PC-3 (cell line): ENCODE data around the gene MBTPS2. TPM values are rescaled to one million over a fixed set of nuclear protein-coding genes. Genes with fewer than 3 reads are reported as not detected.

Experiments
- ATAC-seq: fragments of 200-7000 bp; cut with Tn5 transposase; 2 replicates; pipeline ENCODE4 v1.9.1; 2020; ENCODE audit warnings: mild to moderate bottlenecking, moderate library complexity
- BruUV-seq: library from RNA; stranded (reverse); fragments of 400-500 nt; replicated peaks from 2 replicates; lab custom pipeline; 2021; lab: Mats Ljungman, UMichigan
- CTCF ChIA-PET: fragments of 300-600 bp; sonication (Branson Sonifier 250); formaldehyde crosslinking; loops from one replicate; lab custom pipeline; 2022; ENCODE audit warnings: antibody characterized with exemption; lab: Charles Lee
- POLR2A ChIA-PET: fragments of 300-600 bp; sonication (Branson Sonifier 250); formaldehyde crosslinking; loops from one replicate; lab custom pipeline; 2022; ENCODE audit warnings: antibody characterized with exemption; ENCODE audit not compliant: unreplicated experiment; lab: Charles Lee
- DNase-seq: peaks from one replicate; pipeline ENCODE4 v3.0.0-alpha.2; 2015
- H2AFZ ChIP-seq: fragments of 300-600 bp; sonication (generic); 2 replicates; pipeline ENCODE4 v1.6.0; 2016; ENCODE audit warnings: antibody characterized with exemption, low read length
- H3F3A ChIP-seq: fragments of 300-600 bp; sonication (generic); one replicate; pipeline ENCODE4 v1.6.0; 2017; ENCODE audit warnings: antibody characterized with exemption, low read length, control low read depth, mild to moderate bottlenecking; ENCODE audit not compliant: unreplicated experiment
- H3K27ac ChIP-seq: fragments of 300-600 bp; sonication (generic); 2 replicates; pipeline ENCODE4 v1.5.1; 2016; ENCODE audit warnings: mild to moderate bottlenecking, low read length
- H3K27me3 ChIP-seq: fragments of 300-600 bp; sonication (generic); 2 replicates; pipeline ENCODE4 v1.6.1; 2016; ENCODE audit warnings: low read length, mixed read lengths
- H3K36me3 ChIP-seq: fragments of 300-600 bp; sonication (generic); 2 replicates; pipeline ENCODE4 v1.6.1; 2016; ENCODE audit warnings: low read depth, mixed run types, low read length, mixed read lengths
- H3K4me1 ChIP-seq: fragments of 300-600 bp; sonication (generic); 2 replicates; pipeline ENCODE4 v1.5.1; 2016; ENCODE audit warnings: low read length; ENCODE audit not compliant: insufficient read depth
- H3K4me2 ChIP-seq: fragments of 300-600 bp; sonication (generic); 2 replicates; pipeline ENCODE4 v1.6.0; 2016; ENCODE audit warnings: low read length
- H3K4me3 ChIP-seq: fragments of 300-600 bp; sonication (generic); 2 replicates; pipeline ENCODE4 v1.5.1; 2016; ENCODE audit warnings: mild to moderate bottlenecking, low read length, mixed read lengths
- H3K79me2 ChIP-seq: fragments of 300-600 bp; sonication (generic); 2 replicates; pipeline ENCODE4 v1.6.1; 2017; ENCODE audit warnings: low read length, mixed read lengths
- H3K9ac ChIP-seq: fragments of 300-600 bp; sonication (generic); 2 replicates; pipeline ENCODE4 v1.6.0; 2016; ENCODE audit warnings: mild to moderate bottlenecking, low read length
- H3K9me2 ChIP-seq: fragments of 300-600 bp; sonication (generic); replicated peaks from 2 replicates; pipeline ENCODE4 v1.6.1; 2016; ENCODE audit warnings: mixed run types, low read length, mixed read lengths
- H3K9me3 ChIP-seq: fragments of 300-600 bp; sonication (generic); 2 replicates; pipeline ENCODE4 v1.6.1; 2016; ENCODE audit warnings: low read length, mixed read lengths
- H4K20me1 ChIP-seq: fragments of 300-600 bp; sonication (generic); 2 replicates; pipeline ENCODE4 v1.6.1; 2016; ENCODE audit warnings: low read length, mixed read lengths
- EZH2 ChIP-seq: fragments of 300-600 bp; sonication (generic); IDR thresholded peaks from one replicate; pipeline ENCODE4 v1.6.1; 2017; ENCODE audit warnings: antibody characterized with exemption, mild to moderate bottlenecking, low read length; ENCODE audit not compliant: unreplicated experiment
- EZH2phosphoT487 ChIP-seq: fragments of 300-600 bp; sonication (generic); IDR thresholded peaks from 2 replicates; pipeline ENCODE4 v1.6.1; 2018; ENCODE audit warnings: mild to moderate bottlenecking, antibody characterized with exemption, low read length, borderline replicate concordance
- intact Hi-C: fragments of 100-400 bp; cut with micrococcal nuclease; formaldehyde crosslinking; loops from 2 replicates; pipeline ENCODE4 v1.9.0; 2023
- total RNA-seq: library from RNA; depleted of rRNA; stranded (reverse); fragments of >200 nt; gene quantifications from 2 replicates; pipeline ENCODE4 v1.2.3, GENCODE V29; 2014
- TF ChIP-seq, protein P1 (sequence below): fragments of 300-600 bp; sonication (generic); conservative IDR thresholded peaks from 2 replicates; pipeline ENCODE4 v1.5.1; 2017; ENCODE audit warnings: antibody characterized with exemption, low read depth, mild to moderate bottlenecking, low read length

MBTPS2 gene
- total RNA-seq, 1 experiment from 2014 or later, result 5.8 TPM

- Histone ChIP-seq H3K36me3 (no peaks in the 10 kb centered on the region), H3K4me2 (no peak overlapping the region), H4K20me1 (no peaks in the 10 kb centered on the region), H3K9me3 (no peaks in the 10 kb centered on the region), H3K27me3 (no peaks in the 10 kb centered on the region), H3K27ac (no peak overlapping the region), H3K9me2 (no peaks in the 10 kb centered on the region), H3K79me2 (no peaks in the 10 kb centered on the region), H2AFZ (no peak overlapping the region), H3F3A (no peaks in the 10 kb centered on the region), H3K4me3 (no peak overlapping the region), H3K9ac (no peak overlapping the region), H3K4me1 (no peaks in the 10 kb centered on the region)
- ATAC-seq (no peak), DNase-seq (no peak)
- intact Hi-C loops, result no loop called here
- TF ChIP-seq EZH2phosphoT487, result no peak
- TF ChIP-seq, protein P1, sequence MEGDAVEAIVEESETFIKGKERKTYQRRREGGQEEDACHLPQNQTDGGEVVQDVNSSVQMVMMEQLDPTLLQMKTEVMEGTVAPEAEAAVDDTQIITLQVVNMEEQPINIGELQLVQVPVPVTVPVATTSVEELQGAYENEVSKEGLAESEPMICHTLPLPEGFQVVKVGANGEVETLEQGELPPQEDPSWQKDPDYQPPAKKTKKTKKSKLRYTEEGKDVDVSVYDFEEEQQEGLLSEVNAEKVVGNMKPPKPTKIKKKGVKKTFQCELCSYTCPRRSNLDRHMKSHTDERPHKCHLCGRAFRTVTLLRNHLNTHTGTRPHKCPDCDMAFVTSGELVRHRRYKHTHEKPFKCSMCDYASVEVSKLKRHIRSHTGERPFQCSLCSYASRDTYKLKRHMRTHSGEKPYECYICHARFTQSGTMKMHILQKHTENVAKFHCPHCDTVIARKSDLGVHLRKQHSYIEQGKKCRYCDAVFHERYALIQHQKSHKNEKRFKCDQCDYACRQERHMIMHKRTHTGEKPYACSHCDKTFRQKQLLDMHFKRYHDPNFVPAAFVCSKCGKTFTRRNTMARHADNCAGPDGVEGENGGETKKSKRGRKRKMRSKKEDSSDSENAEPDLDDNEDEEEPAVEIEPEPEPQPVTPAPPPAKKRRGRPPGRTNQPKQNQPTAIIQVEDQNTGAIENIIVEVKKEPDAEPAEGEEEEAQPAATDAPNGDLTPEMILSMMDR, result no peak
- TF ChIP-seq EZH2, result no peak
- POLR2A ChIA-PET, result no interaction called here
- no TSS peak for BruUV-seq
- CTCF ChIA-PET, result no interaction called here
These were observed 35.6 kb downstream of the MBTPS2 start for GRCh38 chrX:21875013-21875412.

DNA sequence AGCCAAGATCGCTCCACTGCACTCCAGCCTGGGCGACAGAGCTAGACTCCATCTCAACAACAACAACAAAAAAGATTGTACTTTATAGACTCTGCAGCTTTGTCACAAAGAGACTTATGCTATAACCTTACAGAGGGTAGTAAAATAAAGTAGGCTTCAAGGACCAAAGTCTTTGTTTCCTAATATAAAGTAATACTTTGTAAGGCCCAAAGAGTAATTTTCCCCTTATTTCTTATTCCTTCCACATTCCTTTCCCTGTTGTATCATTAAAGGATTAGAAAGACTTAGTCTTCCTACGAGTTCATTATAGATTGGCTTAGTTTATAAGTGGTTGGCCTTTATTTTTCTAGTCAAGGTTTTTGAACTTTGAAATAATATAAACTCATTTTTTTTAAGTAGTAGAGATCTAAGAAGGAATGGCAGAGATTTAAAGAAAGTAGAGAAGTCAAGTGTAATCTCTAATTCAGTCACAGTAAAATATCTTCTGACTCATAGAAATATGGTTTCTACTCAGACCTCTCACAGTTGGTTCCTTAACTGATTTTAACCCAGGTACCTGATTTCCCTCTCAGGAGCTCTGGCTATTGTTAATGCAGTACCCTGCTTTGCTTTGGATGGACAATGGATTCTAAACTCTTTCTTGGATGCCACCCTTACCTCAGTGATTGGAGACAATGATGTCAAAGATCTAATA is 42.6 kb downstream of the MBTPS2 start:
- POLR2A ChIA-PET, result no interaction called here
- Histone ChIP-seq H4K20me1 (no peaks in the 10 kb centered on the region), H3K27ac (no peak overlapping the region), H3F3A (no peaks in the 10 kb centered on the region), H3K36me3 (no peaks in the 10 kb centered on the region), H3K4me3 (no peak overlapping the region), H2AFZ (no peak overlapping the region), H3K27me3 (no peaks in the 10 kb centered on the region), H3K9me3 (no peaks in the 10 kb centered on the region), H3K9me2 (no peaks in the 10 kb centered on the region), H3K4me2 (no peak overlapping the region), H3K79me2 (no peaks in the 10 kb centered on the region), H3K4me1 (no peaks in the 10 kb centered on the region), H3K9ac (no peak overlapping the region)
- TF ChIP-seq EZH2, result no peak
- TF ChIP-seq, protein P1, result no peak
- no peak for TF ChIP-seq EZH2phosphoT487
- ATAC-seq, result no peak
- no TSS peak for BruUV-seq
- CTCF ChIA-PET, result no interaction called here
- DNase-seq, result no peak
- intact Hi-C loops, result no loop called here

DNA sequence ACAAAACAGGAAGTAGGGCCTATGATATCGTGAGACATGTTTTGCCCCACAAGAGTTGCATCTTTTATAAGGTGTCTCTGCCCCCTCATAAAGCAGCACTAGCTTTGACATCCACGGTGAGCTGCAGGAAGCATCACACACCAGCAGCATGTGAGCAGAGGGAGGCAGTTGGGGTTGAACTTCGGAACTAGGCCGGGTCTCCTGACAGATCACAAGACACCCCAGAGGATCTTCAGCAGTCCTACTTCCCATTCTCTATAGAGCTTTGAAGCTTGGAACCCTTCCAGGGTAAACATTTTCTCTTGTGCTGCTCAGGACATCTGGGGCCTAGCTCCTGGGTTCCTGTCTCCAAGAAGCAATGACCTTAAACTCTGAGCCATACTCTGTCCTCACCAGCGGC is 43.8 kb downstream of the MBTPS2 start:
- Histone ChIP-seq H3K27ac (no peak overlapping the region), H4K20me1 (no peaks in the 10 kb centered on the region), H3F3A (no peaks in the 10 kb centered on the region), H3K4me2 (no peak overlapping the region), H2AFZ (no peak overlapping the region), H3K9me2 (no peaks in the 10 kb centered on the region), H3K4me1 (no peaks in the 10 kb centered on the region), H3K4me3 (no peak overlapping the region), H3K9ac (no peak overlapping the region), H3K79me2 (no peaks in the 10 kb centered on the region), H3K27me3 (no peaks in the 10 kb centered on the region), H3K9me3 (no peaks in the 10 kb centered on the region), H3K36me3 (no peaks in the 10 kb centered on the region)
- CTCF ChIA-PET, result no interaction called here
- TSS peak; percentile 13 for BruUV-seq
- TF ChIP-seq EZH2 (no peak), EZH2phosphoT487 (no peak)
- TF ChIP-seq, protein P1, result no peak
- ATAC-seq (no peak), DNase-seq (no peak)
- intact Hi-C loops, result no loop called here
- POLR2A ChIA-PET, result no interaction called here
